GM18519 (cell line): ENCODE data around the gene SLC25A39.
"Not testable (repeated sequence)": the region's sequence is repeated elsewhere in the genome, so short reads cannot be mapped to it uniquely, and the experiment has no call there.

ENCODE experiments used
- ATAC-seq: cut with Tn5 transposase; IDR thresholded peaks from one replicate; pipeline ENCODE4 v1.9.1; 2021; ENCODE audit warnings: mild to moderate bottlenecking, moderate library complexity; ENCODE audit not compliant: unreplicated experiment, low FRiP score

SLC25A39 gene

GRCh38 chr17:44335968-44336367 is 11.3 kb upstream of the SLC25A39 start:
- ATAC-seq: no peak

DNA sequence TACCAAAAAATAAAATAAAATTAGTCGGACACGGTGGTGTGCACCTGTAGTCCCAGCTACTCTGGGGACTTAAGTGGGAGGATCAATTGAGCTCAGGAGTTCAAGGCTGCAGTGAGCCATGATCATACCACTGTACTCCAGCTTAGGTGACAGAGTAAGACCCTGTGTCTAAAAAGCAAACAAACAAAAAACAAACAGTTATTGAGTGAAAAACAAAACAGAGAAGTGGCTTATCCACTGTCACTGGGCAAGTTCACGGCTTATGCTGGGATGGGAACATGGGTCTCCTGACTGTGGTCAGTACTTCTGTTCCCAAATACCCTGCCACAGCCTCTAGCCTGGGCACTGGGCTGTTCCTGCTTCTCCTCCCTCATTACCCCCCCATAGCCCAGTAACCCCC is 10.9 kb upstream of the SLC25A39 start:
- ATAC-seq: no peak

- no peak for ATAC-seq
Measured at GRCh38 chr17:44334727-44335126, 10.1 kb upstream of the SLC25A39 start.

GRCh38 chr17:44334315-44334714 is 9.7 kb upstream of the SLC25A39 start:
- ATAC-seq: no peak

- ATAC-seq: no peak
Measured at GRCh38 chr17:44333371-44333770, 8.7 kb upstream of the SLC25A39 start.

DNA sequence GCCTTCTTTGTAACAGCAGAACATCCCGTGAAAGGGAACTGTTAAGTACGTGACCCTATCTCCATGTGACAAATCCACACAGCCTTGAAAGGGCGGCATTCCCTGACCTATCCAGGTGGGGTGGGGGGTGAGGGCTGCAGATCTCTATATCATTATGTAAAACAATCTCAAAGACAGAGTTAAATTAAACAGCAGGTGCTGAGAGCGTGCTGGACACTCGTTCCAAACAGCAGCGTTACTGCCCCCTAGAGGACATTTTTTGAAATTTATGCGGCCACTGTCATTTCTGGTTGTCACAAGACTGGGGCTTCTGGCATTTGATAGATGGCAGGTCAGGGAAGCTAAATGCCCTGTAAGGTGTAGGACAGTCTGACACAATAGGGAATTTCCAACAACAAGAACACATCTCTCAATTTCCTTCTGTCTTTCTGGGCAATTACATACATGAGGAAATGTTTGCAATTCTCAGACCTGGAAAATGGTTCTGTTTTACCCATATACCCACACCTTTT is 6.7 kb upstream of the SLC25A39 start:
- no peak for ATAC-seq

DNA sequence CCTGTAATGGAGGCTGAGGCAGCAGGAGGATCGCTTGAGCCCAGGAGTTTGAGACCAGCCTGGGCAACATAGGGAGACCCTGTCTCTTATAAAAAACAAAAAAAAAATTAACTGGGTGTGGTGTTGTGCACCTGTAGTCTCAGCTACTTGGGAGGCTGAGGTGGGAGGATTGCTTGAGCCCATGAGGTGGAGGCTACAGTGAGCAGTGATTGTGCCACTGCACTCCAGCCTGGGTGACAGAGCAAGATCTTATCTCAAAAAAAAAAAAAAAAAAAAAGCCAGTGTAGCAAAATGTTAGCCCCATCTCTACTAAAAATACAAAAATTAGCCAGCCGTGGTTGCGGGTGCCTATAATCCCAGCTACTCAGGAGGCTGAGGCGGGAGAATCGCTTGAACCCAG is 5.6 kb upstream of the SLC25A39 start:
- not testable (repeated sequence) for ATAC-seq

- not testable (repeated sequence) for ATAC-seq
Measured at GRCh38 chr17:44329516-44329915, 4.9 kb upstream of the SLC25A39 start.

GRCh38 chr17:44327715-44328449 is 3.3 kb upstream of the SLC25A39 start:
- no peak for ATAC-seq

DNA sequence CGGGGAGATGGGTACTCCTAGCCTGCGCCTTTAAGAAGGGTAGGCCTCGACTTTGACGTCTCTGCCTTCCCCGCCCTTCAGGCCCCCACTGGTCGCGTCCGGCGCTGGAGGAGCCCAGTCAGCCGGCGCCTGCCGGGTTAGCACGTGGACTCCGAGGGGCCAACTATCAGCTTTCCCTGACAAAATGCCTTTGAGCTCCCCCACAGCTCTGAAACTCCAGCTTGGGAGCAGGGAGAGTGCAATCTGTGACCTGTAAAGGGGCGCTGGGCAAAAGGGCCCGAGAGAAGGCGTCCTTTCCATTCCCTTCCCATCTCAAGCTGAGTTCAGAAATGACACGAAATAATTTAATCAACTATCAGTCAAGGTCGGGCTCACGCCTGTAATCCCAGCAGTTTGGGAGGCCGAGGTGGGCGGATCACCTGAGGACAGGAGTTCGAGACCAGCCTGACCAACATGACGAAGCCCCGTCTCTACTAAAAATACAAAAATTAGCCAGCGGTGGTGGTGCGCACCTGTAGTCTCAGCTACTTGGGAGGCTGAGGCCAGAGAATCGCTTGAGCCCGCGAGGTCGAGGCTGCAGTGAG is 2.3 kb upstream of the SLC25A39 start:
- peak; percentile 35 for ATAC-seq

GRCh38 chr17:44324092-44324570 is 492 bp downstream of the SLC25A39 start:
- ATAC-seq: no peak

DNA sequence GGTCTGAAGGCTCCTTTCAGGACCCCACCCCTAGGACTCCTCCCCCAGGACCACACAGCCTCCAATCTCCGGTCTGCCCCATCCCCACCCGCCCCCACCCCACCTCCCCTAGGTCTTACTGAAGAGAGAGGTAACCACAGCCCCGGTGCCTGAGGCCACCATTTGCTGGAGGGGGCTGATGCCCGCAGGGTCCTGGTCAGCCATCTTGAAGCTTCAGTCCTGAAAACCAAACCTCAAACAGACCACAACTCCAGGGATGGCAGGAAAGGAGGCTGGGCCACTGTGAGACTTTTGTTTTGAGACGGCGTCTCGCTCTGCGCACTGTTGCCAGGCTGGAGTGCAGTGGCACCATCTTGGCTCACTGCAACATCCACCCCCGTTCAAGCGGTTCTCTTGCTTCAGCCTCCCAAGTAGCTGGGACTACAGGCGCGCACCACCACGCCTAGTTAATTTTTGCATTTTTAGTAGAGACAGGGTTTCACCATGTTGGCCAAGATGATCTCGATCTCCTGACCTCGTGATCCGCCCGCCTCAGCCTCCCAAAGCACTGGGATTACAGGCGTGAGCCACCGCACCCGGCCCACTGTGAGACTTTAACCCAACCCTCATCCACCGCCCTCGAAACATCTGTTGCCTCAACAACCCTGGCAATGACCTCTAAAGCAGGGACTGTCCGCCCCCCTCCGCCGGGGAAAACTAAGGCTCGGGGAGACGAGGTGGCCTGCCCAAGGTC is 1.1 kb downstream of the SLC25A39 start:
- ATAC-seq: no peak

- ATAC-seq: no peak
Measured at GRCh38 chr17:44322236-44322895, 2.3 kb downstream of the SLC25A39 start.

DNA sequence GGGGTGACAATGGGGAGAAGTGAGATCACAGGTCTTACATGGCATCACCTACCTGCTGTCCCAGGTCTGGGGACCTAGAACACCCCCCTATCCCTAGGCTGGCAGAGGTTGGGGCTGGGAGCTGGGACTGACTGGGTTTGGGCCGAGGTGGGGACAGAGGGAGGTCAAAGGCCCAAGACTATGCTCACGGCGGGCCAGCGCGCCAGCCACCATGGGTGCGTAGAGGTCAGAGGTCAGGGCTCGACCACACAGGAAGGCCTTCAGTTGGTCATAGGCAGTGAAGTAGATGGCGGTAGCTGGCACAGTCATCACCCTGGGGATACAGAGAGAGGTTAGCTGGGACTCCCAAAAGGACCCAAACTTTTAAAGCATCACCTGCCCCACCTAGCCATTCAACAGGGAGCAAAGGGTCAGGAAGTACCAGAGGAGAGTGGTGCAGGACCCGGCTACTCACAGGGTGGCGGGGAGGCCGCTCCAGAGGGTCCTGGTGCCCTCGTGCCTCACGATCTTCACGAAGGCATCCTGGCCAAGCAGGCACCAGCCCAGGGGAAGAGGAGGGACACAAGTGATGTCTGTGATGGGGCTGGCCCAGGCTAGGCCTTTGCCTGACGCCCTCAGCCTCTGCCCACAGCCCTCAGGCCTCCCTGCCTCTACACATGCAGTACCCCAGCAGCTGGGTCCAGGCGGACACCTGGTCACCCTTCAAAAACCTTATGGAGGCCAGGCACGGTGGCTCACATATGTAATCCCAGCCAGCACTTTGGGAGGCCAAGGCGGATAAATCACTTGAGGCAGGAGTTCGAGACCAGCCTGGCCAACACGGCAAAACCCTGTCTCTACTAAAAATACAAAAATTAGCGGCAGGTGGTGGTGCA is 3.1 kb downstream of the SLC25A39 start:
- no peak for ATAC-seq

- no peak for ATAC-seq
Measured at GRCh38 chr17:44320066-44320465, 4.6 kb downstream of the SLC25A39 start.

DNA sequence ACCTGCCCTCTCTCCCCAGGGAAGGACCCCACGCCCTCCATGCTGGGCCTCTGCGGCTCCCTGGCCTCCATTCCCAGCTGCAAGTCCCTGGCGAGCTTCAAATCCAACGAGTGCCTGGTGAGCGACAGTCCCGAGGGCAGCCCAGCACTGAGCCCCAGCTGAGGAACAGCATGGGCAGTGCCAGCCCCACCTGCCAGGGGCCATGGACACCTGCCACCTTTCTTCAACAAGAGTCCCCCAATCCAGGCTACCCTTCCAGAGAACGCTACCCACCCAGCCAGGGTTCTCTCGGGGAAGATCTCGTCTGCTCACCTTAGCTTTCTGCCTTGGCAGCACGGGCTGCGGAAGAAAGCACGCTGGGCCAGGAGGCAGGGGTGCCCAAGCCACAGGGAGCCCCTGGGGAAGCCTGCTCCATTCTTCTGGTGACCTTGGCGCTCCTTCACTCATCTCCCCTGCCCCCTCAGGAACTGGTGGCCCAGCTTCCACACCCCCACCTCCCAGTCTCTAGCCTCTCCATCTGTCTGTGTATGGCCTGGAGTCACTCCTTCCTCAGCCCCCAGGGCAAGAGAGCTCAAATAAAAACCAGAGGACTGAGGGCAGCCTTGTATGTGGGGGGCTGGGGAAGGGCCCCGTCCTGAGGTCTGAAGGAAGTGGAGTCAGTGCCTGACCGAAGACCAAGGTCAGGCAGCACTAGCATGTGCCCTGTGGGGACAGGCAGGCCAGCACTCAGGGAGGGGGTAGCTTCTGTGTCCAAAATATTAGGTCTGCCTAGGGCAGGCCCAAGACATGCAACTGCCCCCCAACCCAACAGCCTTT is 6.3 kb downstream of the SLC25A39 start:
- ATAC-seq: no peak

- no peak for ATAC-seq
Measured at GRCh38 chr17:44317545-44317944, 7.1 kb downstream of the SLC25A39 start.

- no peak for ATAC-seq
Measured at GRCh38 chr17:44315760-44316731, 8.6 kb downstream of the SLC25A39 start.
